Right hindlimb (tissue), 1 donor: Measurements from ENCODE around the gene HOXA7.

Experiments used
- DNase-seq: peaks from one replicate; pipeline ENCODE4 v3.0.0-alpha.2; 2018

The HOXA7 gene

GRCh38 chr7:27116031-27116961 is 40.2 kb downstream of the HOXA7 start:
- peak; percentile 21 for DNase-seq

- peak; percentile 46 for DNase-seq
These were observed 41.1 kb downstream of the HOXA7 start for GRCh38 chr7:27115221-27116026.

- DNase-seq, result no peak
These were observed 41.6 kb downstream of the HOXA7 start for GRCh38 chr7:27114881-27115220.

GRCh38 chr7:27113991-27114769 is 42.3 kb downstream of the HOXA7 start:
- peak; percentile 63 for DNase-seq

- DNase-seq, result peak; percentile 79
These were observed 43.2 kb downstream of the HOXA7 start for GRCh38 chr7:27112955-27113949.

GRCh38 chr7:27112361-27112760 is 44.1 kb downstream of the HOXA7 start:
- DNase-seq, result no peak

GRCh38 chr7:27111751-27112277 is 44.7 kb downstream of the HOXA7 start:
- no peak for DNase-seq

- peak; percentile 50 for DNase-seq
These were observed 45.3 kb downstream of the HOXA7 start for GRCh38 chr7:27111042-27111750.

- DNase-seq, result peak; percentile 80
These were observed 46.1 kb downstream of the HOXA7 start for GRCh38 chr7:27110186-27111031.

GRCh38 chr7:27109466-27110185 is 46.8 kb downstream of the HOXA7 start:
- DNase-seq, result peak; percentile 48

- peak; percentile 43 for DNase-seq
These were observed 47.9 kb downstream of the HOXA7 start for GRCh38 chr7:27108390-27109127.

GRCh38 chr7:27107391-27108381 is 48.8 kb downstream of the HOXA7 start:
- no peak for DNase-seq

GRCh38 chr7:27106901-27107240 is 49.6 kb downstream of the HOXA7 start:
- DNase-seq, result no peak

GRCh38 chr7:27106181-27106900 is 50.1 kb downstream of the HOXA7 start:
- DNase-seq, result peak; percentile 63

GRCh38 chr7:27105301-27106031 is 51.0 kb downstream of the HOXA7 start:
- DNase-seq, result no peak
